ENCODE results near the gene SLC25A34. TPM values are rescaled to one million over a fixed set of nuclear protein-coding genes. Genes with fewer than 3 reads are reported as not detected.
A peak's percentile ranks its signal among the peaks of the same experiment; 100 is the strongest.
"Not testable (repeated sequence)": the region's sequence is repeated elsewhere in the genome, so short reads cannot be mapped to it uniquely, and the experiment has no call there.

The SLC25A34 gene
- polyA plus RNA-seq (2012; ENCODE audit: low read depth, missing spikeins) = 0.42 TPM

- DNase-seq (ENCODE audit: insufficient read length, low spot score) (no peak), FAIRE-seq (no peak)
- TF ChIP-seq POLR2AphosphoS5 (IDR thresholded peaks at IDR 0.05; ENCODE audit: low read depth, low read length) = no peak
Observed at GRCh38 chr1:15736038-15736891, at the start of gene SLC25A34. Gene SLC25A34, plus strand, starts transcription at chr1:15736258. Its CDS starts 228 bp downstream, at chr1:15736486.

DNA sequence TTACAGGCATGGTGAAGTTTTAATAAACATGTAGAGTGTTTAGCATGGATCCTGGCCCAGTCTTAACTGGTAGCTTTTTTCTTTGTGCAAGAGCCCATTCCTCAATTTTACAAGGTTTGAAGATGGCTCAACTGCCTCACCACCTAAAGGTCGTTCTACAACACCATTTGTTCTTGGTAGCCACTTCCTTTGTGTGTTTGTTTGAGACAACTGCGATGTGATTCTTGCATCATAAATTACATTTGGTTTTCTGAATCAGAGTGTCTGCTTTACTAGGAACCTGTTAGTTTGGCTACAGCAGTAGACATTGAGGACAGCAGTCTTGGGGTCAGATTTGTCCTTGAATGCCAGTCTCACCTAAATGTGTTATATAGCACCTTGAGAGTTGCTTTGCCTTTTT lies 48.6 kb upstream of the SLC25A34 start:
- no peak for TF ChIP-seq POLR2A (IDR thresholded peaks at IDR 0.05; ENCODE audit: low read depth, low read length)
- no peak for TF ChIP-seq TAF1 (IDR thresholded peaks at IDR 0.05; ENCODE audit: low read depth, low read length)
- TF ChIP-seq POLR2AphosphoS5 (IDR thresholded peaks at IDR 0.05; ENCODE audit: low read depth, low read length) = no peak
- no peak for TF ChIP-seq POU2F2 (IDR thresholded peaks at IDR 0.05; ENCODE audit: low read depth, low read length)
- no peak for TF ChIP-seq PAX5 (IDR thresholded peaks at IDR 0.05; ENCODE audit: insufficient read depth, low read length, severe bottlenecking)
- TF ChIP-seq SPI1 (IDR thresholded peaks at IDR 0.05; ENCODE audit: low read depth, low read length) = no peak
- DNase-seq (ENCODE audit: insufficient read length, low spot score) = no peak
- FAIRE-seq = peak; percentile 48

- TF ChIP-seq POLR2AphosphoS5 (IDR thresholded peaks at IDR 0.05; ENCODE audit: low read depth, low read length) (no peak), TAF1 (IDR thresholded peaks at IDR 0.05; ENCODE audit: low read depth, low read length) (no peak), POU2F2 (IDR thresholded peaks at IDR 0.05; ENCODE audit: low read depth, low read length) (no peak), PAX5 (IDR thresholded peaks at IDR 0.05; ENCODE audit: insufficient read depth, low read length, severe bottlenecking) (no peak), POLR2A (IDR thresholded peaks at IDR 0.05; ENCODE audit: low read depth, low read length) (no peak), SPI1 (IDR thresholded peaks at IDR 0.05; ENCODE audit: low read depth, low read length) (no peak)
- DNase-seq (ENCODE audit: insufficient read length, low spot score) = no peak
- FAIRE-seq = no peak
Observed at GRCh38 chr1:15690317-15690716, 45.7 kb upstream of the SLC25A34 start.

DNA sequence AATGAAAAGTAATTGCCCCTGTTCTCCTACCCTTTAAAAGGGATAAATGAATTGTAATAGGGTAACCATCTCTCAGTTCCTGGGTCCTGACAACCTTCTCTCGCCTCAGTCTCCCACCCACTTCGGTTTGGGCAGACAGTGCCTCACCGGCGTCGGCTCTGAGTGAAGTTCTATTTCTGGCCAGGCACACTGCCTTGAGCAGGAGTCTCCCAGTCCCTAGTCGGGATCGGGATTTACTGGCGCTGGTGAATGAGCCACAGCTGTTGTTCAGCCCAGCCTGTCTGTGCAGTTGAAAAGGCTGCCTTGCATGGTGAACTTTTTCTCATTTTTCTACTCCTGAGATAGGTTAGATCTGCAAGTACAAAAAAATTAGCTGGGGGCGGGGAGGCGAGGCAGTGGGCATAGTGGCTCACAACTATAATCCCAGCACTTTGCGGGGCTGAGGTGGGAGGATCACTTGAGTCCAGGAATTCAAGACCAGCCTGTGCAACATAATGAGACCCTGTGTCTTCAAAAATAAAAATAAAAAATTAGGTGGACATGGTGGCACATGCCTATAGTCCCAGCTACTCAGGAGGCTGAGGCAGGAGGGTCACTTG lies 44.5 kb upstream of the SLC25A34 start:
- no peak for FAIRE-seq
- no peak for TF ChIP-seq POU2F2 (IDR thresholded peaks at IDR 0.05; ENCODE audit: low read depth, low read length)
- no peak for TF ChIP-seq TAF1 (IDR thresholded peaks at IDR 0.05; ENCODE audit: low read depth, low read length)
- no peak for TF ChIP-seq PAX5 (IDR thresholded peaks at IDR 0.05; ENCODE audit: insufficient read depth, low read length, severe bottlenecking)
- TF ChIP-seq POLR2AphosphoS5 (IDR thresholded peaks at IDR 0.05; ENCODE audit: low read depth, low read length) = no peak
- TF ChIP-seq SPI1 (IDR thresholded peaks at IDR 0.05; ENCODE audit: low read depth, low read length) = no peak
- TF ChIP-seq POLR2A (IDR thresholded peaks at IDR 0.05; ENCODE audit: low read depth, low read length) = no peak
- no peak for DNase-seq (ENCODE audit: insufficient read length, low spot score)

GRCh38 chr1:15692121-15692682 lies 43.9 kb upstream of the SLC25A34 start:
- DNase-seq (ENCODE audit: insufficient read length, low spot score) (no peak), FAIRE-seq (no peak)
- TF ChIP-seq POLR2A (IDR thresholded peaks at IDR 0.05; ENCODE audit: low read depth, low read length) (no peak), SPI1 (IDR thresholded peaks at IDR 0.05; ENCODE audit: low read depth, low read length) (no peak), POU2F2 (IDR thresholded peaks at IDR 0.05; ENCODE audit: low read depth, low read length) (no peak), POLR2AphosphoS5 (IDR thresholded peaks at IDR 0.05; ENCODE audit: low read depth, low read length) (no peak), PAX5 (IDR thresholded peaks at IDR 0.05; ENCODE audit: insufficient read depth, low read length, severe bottlenecking) (no peak), TAF1 (IDR thresholded peaks at IDR 0.05; ENCODE audit: low read depth, low read length) (no peak)

DNA sequence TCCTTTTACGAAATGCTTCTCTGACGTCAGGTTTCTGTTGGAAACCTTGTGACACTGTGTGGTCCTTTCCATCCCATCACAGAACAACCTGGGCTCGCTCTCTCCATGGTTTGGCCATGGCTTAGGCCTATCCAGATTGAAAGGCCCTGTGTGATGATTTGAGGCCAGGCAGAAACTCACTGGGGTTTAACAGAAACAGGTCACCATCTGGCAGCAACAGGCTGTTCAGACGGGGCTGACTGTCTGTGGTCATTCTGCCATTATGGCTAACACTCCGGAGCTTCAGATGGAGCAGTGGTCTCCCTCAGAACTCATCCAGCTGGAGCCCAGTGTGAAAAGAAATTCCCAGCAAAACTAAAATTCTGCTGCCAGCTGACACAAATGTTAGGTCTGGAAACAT lies 42.7 kb upstream of the SLC25A34 start:
- TF ChIP-seq POLR2A (IDR thresholded peaks at IDR 0.05; ENCODE audit: low read depth, low read length) (no peak), TAF1 (IDR thresholded peaks at IDR 0.05; ENCODE audit: low read depth, low read length) (no peak), SPI1 (IDR thresholded peaks at IDR 0.05; ENCODE audit: low read depth, low read length) (no peak), PAX5 (IDR thresholded peaks at IDR 0.05; ENCODE audit: insufficient read depth, low read length, severe bottlenecking) (no peak), POU2F2 (IDR thresholded peaks at IDR 0.05; ENCODE audit: low read depth, low read length) (no peak), POLR2AphosphoS5 (IDR thresholded peaks at IDR 0.05; ENCODE audit: low read depth, low read length) (no peak)
- FAIRE-seq (no peak), DNase-seq (ENCODE audit: insufficient read length, low spot score) (no peak)

DNA sequence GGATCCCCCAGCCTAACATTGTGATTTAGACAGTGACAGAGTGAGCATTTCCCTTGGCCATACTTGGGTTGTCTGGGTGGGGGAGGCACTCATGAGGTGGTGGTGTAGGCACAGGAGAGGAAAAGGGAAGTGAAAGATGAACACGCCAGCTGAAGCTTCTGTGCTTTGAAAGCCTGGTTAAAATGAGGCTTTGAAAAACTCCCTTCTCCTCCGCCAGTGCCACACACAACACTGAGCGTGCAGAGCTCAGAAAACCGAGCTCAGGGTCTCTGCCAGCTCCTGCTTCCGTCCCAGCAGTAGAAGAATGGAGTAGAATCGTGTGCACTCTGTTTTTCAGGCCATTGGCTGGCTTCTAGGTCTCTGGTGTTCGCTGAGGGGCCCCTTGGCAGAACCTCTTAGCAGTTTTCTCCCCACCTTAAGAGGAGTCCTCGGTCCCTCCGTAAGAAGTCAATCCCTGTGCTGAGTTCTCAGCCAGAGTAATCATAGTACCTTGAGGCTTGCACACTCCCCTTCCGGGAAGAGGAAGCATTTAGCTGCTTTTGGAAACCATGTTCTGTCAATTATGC lies 39.0 kb upstream of the SLC25A34 start:
- TF ChIP-seq POLR2AphosphoS5 (IDR thresholded peaks at IDR 0.05; ENCODE audit: low read depth, low read length) (peak; percentile 80), PAX5 (IDR thresholded peaks at IDR 0.05; ENCODE audit: insufficient read depth, low read length, severe bottlenecking) (no peak), POU2F2 (IDR thresholded peaks at IDR 0.05; ENCODE audit: low read depth, low read length) (peak; percentile 26; the same call in 1 of the 2 replicates), SPI1 (IDR thresholded peaks at IDR 0.05; ENCODE audit: low read depth, low read length) (peak; percentile 100), TAF1 (IDR thresholded peaks at IDR 0.05; ENCODE audit: low read depth, low read length) (0 out of 2 replicates have a peak, but pooled peaks have one; percentile 53), POLR2A (IDR thresholded peaks at IDR 0.05; ENCODE audit: low read depth, low read length) (peak; percentile 76)
- peak; percentile 69 for DNase-seq (ENCODE audit: insufficient read length, low spot score)
- peak; percentile 98 for FAIRE-seq

GRCh38 chr1:15698201-15698600 lies 37.9 kb upstream of the SLC25A34 start:
- DNase-seq (ENCODE audit: insufficient read length, low spot score) (no peak), FAIRE-seq (no peak)
- no peak for TF ChIP-seq SPI1 (IDR thresholded peaks at IDR 0.05; ENCODE audit: low read depth, low read length)
- TF ChIP-seq PAX5 (IDR thresholded peaks at IDR 0.05; ENCODE audit: insufficient read depth, low read length, severe bottlenecking) = no peak
- TF ChIP-seq TAF1 (IDR thresholded peaks at IDR 0.05; ENCODE audit: low read depth, low read length) = no peak
- no peak for TF ChIP-seq POLR2AphosphoS5 (IDR thresholded peaks at IDR 0.05; ENCODE audit: low read depth, low read length)
- no peak for TF ChIP-seq POLR2A (IDR thresholded peaks at IDR 0.05; ENCODE audit: low read depth, low read length)
- no peak for TF ChIP-seq POU2F2 (IDR thresholded peaks at IDR 0.05; ENCODE audit: low read depth, low read length)

- DNase-seq (ENCODE audit: insufficient read length, low spot score); FAIRE-seq: not testable (repeated sequence)
Observed at GRCh38 chr1:15699321-15699720, 36.7 kb upstream of the SLC25A34 start.
